ENCODE measurements around the gene RDM1. TPM values are rescaled to one million over a fixed set of nuclear protein-coding genes. Genes with fewer than 3 reads are reported as not detected.

Gene RDM1
- total and polyA plus RNA-seq, 2 of the 4 experiments (the other 2 are of a cell fraction): 0.18 TPM; not detected in 1

GRCh38 chr17:35901631-35902175 lies 28.9 kb downstream of the RDM1 start:
- no peak overlapping the region for H3K23ac ChIP-seq (ENCODE audit: low read depth, low read length)
- H3K27me3 ChIP-seq (ENCODE audit: control insufficient read depth, insufficient read depth, low read length): peaks cover 4% of the 10 kb centered on the region
- no peak for ATAC-seq (ENCODE audit: low read depth)
- no peaks in the 10 kb centered on the region for H3K79me1 ChIP-seq (ENCODE audit: low read depth in 1 of 2, low read length in 2 of 2)
- POLR2A ChIA-PET (ENCODE audit: unreplicated experiment): no interaction called here
- H3K4me1 ChIP-seq (ENCODE audit: control insufficient read depth, insufficient read depth, low read length): no peaks in the 10 kb centered on the region
- no peak overlapping the region for H3K27ac ChIP-seq (ENCODE audit: insufficient read depth, low read length)
- H3K36me3 ChIP-seq (ENCODE audit: control insufficient read depth, insufficient read depth, low read length): no peaks in the 10 kb centered on the region
- no CpG with 5 or more reads among the region's 9 CpGs for WGBS, 2 experiments (ENCODE audit: extremely low coverage in 2 of 2, insufficient read length in 1 of 2)
- no peak overlapping the region for H4K5ac ChIP-seq (ENCODE audit: low read depth, low read length)
- H2AK9ac ChIP-seq (replicated peaks; ENCODE audit: low read depth, low read length, poor library complexity): no peak overlapping the region
- no peak overlapping the region for H2BK120ac ChIP-seq (ENCODE audit: low read depth, low read length)
- in situ Hi-C loops (cut with MboI; ENCODE audit: low sequenced_read_pairs) (no loop called here), intact Hi-C loops (cut with micrococcal nuclease) (no loop called here), dilution Hi-C loops (cut with HindIII; ENCODE audit: low sequenced_read_pairs, unreplicated experiment) (no loop called here)
- no peak overlapping the region for H3K4me3 ChIP-seq (ENCODE audit: insufficient read depth, low read depth, low read length)
- CTCF ChIA-PET: interaction anchor here (0.6 kb wide), 1 partner anchor 45 kb away, joined by 3 read pairs; no protein-coding TSS in a partner anchor
- H2BK5ac ChIP-seq (ENCODE audit: low read depth, low read length, poor library complexity, severe bottlenecking): no peak overlapping the region
- H4K8ac ChIP-seq (ENCODE audit: low read depth in 2 of 2, low read length in 2 of 2): no peak overlapping the region
- BruUV-seq (replicated peaks): no TSS peak
- no peak overlapping the region for H2AK5ac ChIP-seq (ENCODE audit: low read depth, low read length)
- H2BK15ac ChIP-seq (ENCODE audit: low read depth, low read length): no peak overlapping the region
- no peak overlapping the region for H3K56ac ChIP-seq (ENCODE audit: extremely low read depth, insufficient read depth, low read length)
- no peaks in the 10 kb centered on the region for H4K20me1 ChIP-seq (ENCODE audit: insufficient read depth, low read length)
- DNase-seq: no peak
- H3K9me1 ChIP-seq (ENCODE audit: insufficient read depth, low read length): no peaks in the 10 kb centered on the region
- H3K9ac ChIP-seq (ENCODE audit: low read depth, low read length): no peak overlapping the region
- H2BK20ac ChIP-seq (ENCODE audit: low read depth, low read length): no peak overlapping the region
- no peak overlapping the region for H2AFZ ChIP-seq (replicated peaks; ENCODE audit: low read length, poor library complexity)
- H3K18ac ChIP-seq (ENCODE audit: low read depth, low read length): no peak overlapping the region
- TF ChIP-seq ELK1 (IDR thresholded peaks at IDR 0.05; ENCODE audit: borderline replicate concordance, low read depth, low read length): no peak
- no peak for TF ChIP-seq RCOR1 (IDR thresholded peaks at IDR 0.05; ENCODE audit: insufficient replicate concordance, low read length)
- TF ChIP-seq FOS (IDR thresholded peaks at IDR 0.05; ENCODE audit: low read depth, low read length): no peak
- TF ChIP-seq RAD21 (IDR thresholded peaks at IDR 0.05; ENCODE audit: low read length): no peak
- no peak for TF ChIP-seq RFX5 (IDR thresholded peaks at IDR 0.05; ENCODE audit: low read depth, low read length)
- no peak for TF ChIP-seq POLR2A (IDR thresholded peaks at IDR 0.05; ENCODE audit: low read depth, low read length)
- TF ChIP-seq CTCF (conservative IDR thresholded peaks at IDR 0.05; ENCODE audit: low read depth, low read length): no peak
- TF ChIP-seq MAFK (IDR thresholded peaks at IDR 0.05; ENCODE audit: low read depth, low read length): no peak
- TF ChIP-seq SMC3 (IDR thresholded peaks at IDR 0.05; ENCODE audit: low read depth, low read length): no peak
- no peak for TF ChIP-seq NFE2L2 (IDR thresholded peaks at IDR 0.05; ENCODE audit: low read depth, low read length)
- TF ChIP-seq CEBPB (IDR thresholded peaks at IDR 0.05; ENCODE audit: low read depth, low read length): no peak
- TF ChIP-seq MAZ (IDR thresholded peaks at IDR 0.05; ENCODE audit: borderline replicate concordance, low read depth, low read length): no peak
- TF ChIP-seq USF2 (IDR thresholded peaks at IDR 0.05; ENCODE audit: low read depth, low read length): no peak
- TF ChIP-seq MXI1 (IDR thresholded peaks at IDR 0.05; ENCODE audit: borderline replicate concordance, low read depth, low read length): no peak
- TF ChIP-seq CHD1 (IDR thresholded peaks at IDR 0.05; ENCODE audit: low read depth, low read length): no peak
- no peak for TF ChIP-seq BHLHE40 (IDR thresholded peaks at IDR 0.05; ENCODE audit: low read depth, low read length)
- H3K4ac ChIP-seq (ENCODE audit: low read depth, low read length): no peak overlapping the region
- H4K91ac ChIP-seq (ENCODE audit: insufficient read depth, low read depth, low read length): no peak overlapping the region
- H3K14ac ChIP-seq (replicated peaks; ENCODE audit: low read depth, low read length): no peak overlapping the region
- H3K9me3 ChIP-seq (ENCODE audit: control insufficient read depth, insufficient read depth, low read length): no peaks in the 10 kb centered on the region
- H3K4me2 ChIP-seq (ENCODE audit: low read depth, low read length): no peak overlapping the region
